Muscle layer of duodenum (tissue), 2 donors: ENCODE measurements around the gene PIERCE2.

Source experiments
- H3K27ac ChIP-seq: one replicate; pipeline ENCODE4 v1.7.0; 2013; ENCODE audit warnings: mild to moderate bottlenecking, low read length
- H3K27me3 ChIP-seq: one replicate; pipeline ENCODE4 v1.7.0; 2013; ENCODE audit warnings: low read depth, mild to moderate bottlenecking, control low read depth, low read length
- H3K36me3 ChIP-seq, 2 donors: one replicate each; pipeline ENCODE4 v1.7.0; 2013; ENCODE audit warnings: low read length in 2 of 2, control low read depth in 1 of 2, mild to moderate bottlenecking in 1 of 2; ENCODE audit not compliant: insufficient read depth in 2 of 2, control insufficient read depth in 1 of 2
- H3K4me1 ChIP-seq, 2 donors: one replicate each; pipeline ENCODE4 v1.7.0; 2013; ENCODE audit warnings: low read length in 2 of 2, mild to moderate bottlenecking in 2 of 2, control low read depth in 1 of 2, moderate library complexity in 1 of 2; ENCODE audit not compliant: insufficient read depth in 2 of 2, control insufficient read depth in 1 of 2
- H3K4me3 ChIP-seq, 2 donors: one replicate each; pipeline ENCODE4 v1.7.0; 2013; ENCODE audit warnings: low read length in 2 of 2, low read depth in 1 of 2, mild to moderate bottlenecking in 1 of 2
- H3K9me3 ChIP-seq, 2 donors: one replicate each; pipeline ENCODE4 v1.7.0; 2013; ENCODE audit warnings: low read length in 2 of 2, control low read depth in 1 of 2, mild to moderate bottlenecking in 1 of 2; ENCODE audit not compliant: control insufficient read depth in 1 of 2
- donor health status: healthy.

PIERCE2 gene, protein sequence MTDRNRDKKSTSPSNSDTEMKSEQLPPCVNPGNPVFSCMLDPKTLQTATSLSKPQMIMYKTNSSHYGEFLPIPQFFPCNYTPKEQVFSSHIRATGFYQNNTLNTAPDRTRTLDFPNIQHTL

DNA sequence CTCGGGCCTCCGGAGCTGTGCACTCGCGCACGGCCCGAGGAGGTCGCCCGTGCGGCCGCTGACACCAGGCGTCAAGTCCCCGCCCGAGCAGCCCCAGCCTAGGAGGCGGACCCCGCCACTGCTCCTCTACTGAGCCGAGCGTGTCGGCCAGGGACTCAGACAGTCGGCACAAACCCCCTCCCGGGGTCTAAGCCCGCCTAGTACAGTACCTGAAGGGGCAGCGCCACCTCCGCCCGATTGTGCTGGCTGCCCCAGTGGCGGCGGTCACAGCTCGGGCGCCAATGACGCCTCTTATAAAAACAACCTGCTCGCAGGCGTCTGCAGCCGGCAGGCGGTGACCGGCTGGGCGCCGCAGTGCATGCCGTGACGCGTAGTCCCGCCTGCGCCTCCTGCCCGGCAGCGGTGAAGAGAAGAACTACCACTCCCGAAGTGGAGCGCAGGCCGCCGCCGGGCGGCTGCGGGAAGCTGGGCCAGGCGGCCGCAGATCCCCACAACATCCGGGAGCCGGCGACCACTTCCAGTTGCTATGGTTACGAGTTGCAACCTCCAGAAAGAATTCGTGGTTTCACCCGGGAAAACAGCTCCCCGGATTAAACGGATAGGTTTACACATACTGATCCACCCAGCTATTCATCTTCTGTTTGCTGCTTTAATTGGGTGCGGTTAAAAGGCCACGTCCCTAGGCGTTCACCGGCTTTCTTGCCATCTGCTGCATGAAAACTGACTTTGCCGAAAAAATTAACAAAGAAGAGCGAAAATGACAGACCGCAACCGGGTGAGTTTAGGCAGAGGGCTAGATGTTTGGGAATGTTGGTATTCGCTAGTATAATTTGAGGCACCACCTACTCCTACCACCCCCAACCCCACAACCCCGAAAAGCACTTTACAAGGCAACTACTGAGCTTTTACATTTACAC, at the start of gene PIERCE2, which contains the start of gene CCPG1:
PIERCE2 (plus strand) TSS at position 484 of the 917 bp plus-strand sequence; CDS start at position 758, 274 bp downstream.
CCPG1 (minus strand) TSS at position 348 of the 917 bp plus-strand sequence. CDS start 18,935 bp downstream, outside the sequence.
- no peaks in the 10 kb centered on the region for H3K27me3 ChIP-seq
- peaks cover 0 to 13% of the 10 kb centered on the region in 2 donors for H3K4me1 ChIP-seq

DNA sequence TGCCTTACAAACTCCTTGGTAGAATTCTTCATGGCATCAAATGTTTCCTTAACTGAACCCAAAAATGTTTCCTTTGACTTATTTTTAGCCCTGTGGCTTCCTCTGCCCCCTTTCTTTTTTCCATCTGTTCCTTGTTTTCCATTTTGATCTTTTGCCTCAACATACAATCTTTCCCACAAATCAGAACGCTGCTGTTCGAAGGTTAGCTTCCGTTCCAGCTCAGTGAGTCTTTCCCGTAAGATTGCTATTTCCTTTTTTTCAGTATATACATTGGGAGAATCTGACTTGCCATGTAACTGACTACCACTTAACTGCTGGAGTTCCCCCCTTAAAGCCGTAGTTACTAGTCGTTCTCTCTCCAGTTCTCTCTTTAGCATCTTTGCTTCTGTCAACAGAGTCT, 48.0 kb upstream of the PIERCE2 start:
- Histone ChIP-seq H3K27me3 (no peaks in the 10 kb centered on the region), H3K4me3 (no peak overlapping the region), H3K36me3 (peaks cover 18 to 44% of the 10 kb centered on the region in 2 donors), H3K4me1 (no peaks in the 10 kb centered on the region), H3K9me3 (no peaks in the 10 kb centered on the region), H3K27ac (no peak overlapping the region)

More for the DNA sequence above, at the start of gene PIERCE2, which contains the start of gene CCPG1:
- Histone ChIP-seq H3K4me3 (peak within 1 kb of the TSS; percentile 89 to 98), H3K9me3 (no peaks in the 10 kb centered on the region), H3K27ac (peak within 1 kb of the TSS; percentile 80), H3K36me3 (no peaks in the 10 kb centered on the region)

DNA sequence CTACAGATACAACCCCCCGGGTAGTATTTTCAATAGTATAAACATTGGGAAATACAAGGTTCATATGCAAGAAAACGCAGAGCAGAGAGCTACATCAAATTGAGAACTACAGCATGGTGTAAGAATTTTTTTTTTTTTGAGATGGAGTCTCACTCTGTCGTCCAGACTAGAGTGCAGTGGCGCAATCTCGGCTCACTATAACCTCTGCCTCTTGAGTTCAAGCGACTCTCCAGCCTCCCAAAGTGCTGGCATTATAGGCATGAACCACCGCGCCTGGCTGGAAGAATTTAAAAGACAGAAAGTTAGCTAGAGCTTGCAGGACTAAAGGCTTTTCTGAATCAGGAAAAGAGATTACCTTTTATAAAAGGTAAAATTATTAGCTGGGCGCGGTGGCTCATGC, 47.2 kb upstream of the PIERCE2 start:
- H3K9me3 ChIP-seq = no peaks in the 10 kb centered on the region
- H3K27ac ChIP-seq = no peak overlapping the region
- H3K36me3 ChIP-seq = peaks cover 13 to 40% of the 10 kb centered on the region in 2 donors
- no peak overlapping the region for H3K4me3 ChIP-seq
- H3K27me3 ChIP-seq = no peaks in the 10 kb centered on the region
- no peaks in the 10 kb centered on the region for H3K4me1 ChIP-seq

DNA sequence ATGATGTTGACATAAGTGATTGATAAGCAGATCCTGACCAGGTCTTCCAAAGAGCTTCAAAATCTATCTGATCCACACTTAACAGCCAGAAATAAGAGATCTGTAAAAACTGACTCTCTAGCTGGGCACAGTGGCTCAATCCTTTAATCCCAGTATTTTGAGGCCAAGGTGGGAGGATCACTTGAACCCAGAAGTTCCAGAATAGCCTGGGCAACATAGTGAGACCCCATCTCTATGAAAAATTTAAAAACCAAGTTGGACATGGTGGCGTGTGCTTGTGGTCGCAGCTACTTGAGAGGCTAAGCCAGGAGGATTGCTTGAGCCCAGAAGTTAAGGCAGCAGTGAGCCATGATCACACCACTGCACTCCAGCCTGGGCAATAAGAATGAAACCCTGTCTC, 45.7 kb upstream of the PIERCE2 start:
- Histone ChIP-seq H3K27ac (no peak overlapping the region), H3K36me3 (peaks cover 7 to 37% of the 10 kb centered on the region in 2 donors)

DNA sequence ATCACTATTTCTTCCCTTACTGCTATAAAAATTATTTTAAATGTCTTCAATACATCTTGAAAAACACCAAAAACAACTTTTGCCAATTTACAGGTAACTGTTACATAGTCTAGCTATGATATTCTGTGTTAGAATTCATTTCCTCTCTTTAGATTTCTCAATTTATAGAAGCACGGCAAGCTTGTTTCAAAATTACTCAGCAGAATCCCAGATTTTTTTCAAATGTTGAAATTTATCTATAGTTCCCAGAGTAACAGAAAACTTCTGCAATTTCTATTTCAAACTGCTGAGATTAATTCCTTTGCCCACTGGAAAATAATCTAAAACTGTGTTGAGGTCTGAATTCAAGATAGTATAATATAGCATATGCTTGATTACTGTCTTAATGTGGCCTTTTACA, 41.3 kb upstream of the PIERCE2 start:
- Histone ChIP-seq H3K27me3 (no peaks in the 10 kb centered on the region), H3K4me3 (no peak overlapping the region), H3K4me1 (no peaks in the 10 kb centered on the region), H3K9me3 (no peaks in the 10 kb centered on the region), H3K36me3 (peaks cover 6 to 30% of the 10 kb centered on the region in 2 donors), H3K27ac (no peak overlapping the region)

More for the DNA sequence above, 45.7 kb upstream of the PIERCE2 start:
- no peaks in the 10 kb centered on the region for H3K9me3 ChIP-seq
- no peak overlapping the region for H3K4me3 ChIP-seq
- H3K4me1 ChIP-seq = no peaks in the 10 kb centered on the region
- H3K27me3 ChIP-seq = no peaks in the 10 kb centered on the region

DNA sequence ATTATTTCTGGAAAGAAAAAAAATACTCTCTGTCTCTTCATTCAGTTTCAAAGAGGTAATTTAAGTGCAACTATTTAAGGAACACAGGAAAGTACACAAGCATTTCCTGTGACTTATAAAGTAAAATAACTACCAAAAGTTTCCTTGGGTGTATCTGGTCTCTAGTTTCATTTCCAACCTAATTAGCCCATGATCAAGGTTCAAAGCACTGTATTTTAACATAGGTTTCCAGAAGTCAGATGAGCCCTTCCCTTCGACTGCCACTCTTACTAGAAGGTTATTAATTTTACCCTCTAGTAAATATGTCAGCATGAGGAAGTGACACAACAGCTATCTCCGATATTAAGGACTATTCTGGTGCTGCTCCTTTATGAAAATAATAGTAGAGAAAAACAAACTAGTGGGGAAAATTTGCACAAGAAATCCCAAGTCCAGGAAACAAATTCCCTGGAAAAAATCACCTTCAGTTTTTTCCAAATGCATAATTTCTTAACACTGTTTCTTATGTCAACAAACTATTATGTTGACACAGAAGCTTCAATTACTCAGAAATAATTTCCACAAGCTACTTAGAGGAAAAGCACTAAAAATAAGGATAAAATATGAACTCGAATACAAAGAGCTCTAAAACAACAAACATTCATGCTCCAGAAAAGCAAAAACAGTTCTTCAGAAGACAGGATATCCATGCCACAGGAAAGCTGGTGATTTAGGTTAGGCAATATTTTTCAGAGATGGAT, 35.4 kb upstream of the PIERCE2 start:
- Histone ChIP-seq H3K4me1 (no peaks in the 10 kb centered on the region), H3K27ac (no peak overlapping the region), H3K9me3 (no peaks in the 10 kb centered on the region), H3K36me3 (peaks cover 27 to 65% of the 10 kb centered on the region in 2 donors), H3K27me3 (no peaks in the 10 kb centered on the region), H3K4me3 (no peak overlapping the region)

DNA sequence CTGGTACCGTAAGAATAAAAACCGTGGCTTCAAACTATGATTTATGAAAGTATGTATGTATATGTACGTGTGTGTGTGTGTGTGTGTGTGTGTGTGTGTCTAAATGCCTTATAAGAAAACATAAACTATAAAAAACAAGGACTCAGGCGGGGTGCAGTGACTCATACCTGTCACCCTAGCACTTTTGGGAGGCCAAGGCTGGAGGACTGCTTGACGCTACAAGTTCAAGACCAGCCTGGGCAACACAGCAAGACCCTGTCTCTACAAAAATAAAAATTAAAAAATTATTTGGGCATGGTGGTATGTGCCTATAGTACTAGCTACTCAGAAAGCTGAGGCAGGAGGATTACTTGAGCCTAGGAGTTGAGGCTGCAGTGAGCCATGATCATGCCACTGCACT, 29.2 kb upstream of the PIERCE2 start:
- H3K4me3 ChIP-seq = no peak overlapping the region
- H3K4me1 ChIP-seq = no peaks in the 10 kb centered on the region
- no peaks in the 10 kb centered on the region for H3K27me3 ChIP-seq
- H3K27ac ChIP-seq = no peak overlapping the region
- H3K36me3 ChIP-seq = peaks cover 16 to 64% of the 10 kb centered on the region in 2 donors
- no peaks in the 10 kb centered on the region for H3K9me3 ChIP-seq

DNA sequence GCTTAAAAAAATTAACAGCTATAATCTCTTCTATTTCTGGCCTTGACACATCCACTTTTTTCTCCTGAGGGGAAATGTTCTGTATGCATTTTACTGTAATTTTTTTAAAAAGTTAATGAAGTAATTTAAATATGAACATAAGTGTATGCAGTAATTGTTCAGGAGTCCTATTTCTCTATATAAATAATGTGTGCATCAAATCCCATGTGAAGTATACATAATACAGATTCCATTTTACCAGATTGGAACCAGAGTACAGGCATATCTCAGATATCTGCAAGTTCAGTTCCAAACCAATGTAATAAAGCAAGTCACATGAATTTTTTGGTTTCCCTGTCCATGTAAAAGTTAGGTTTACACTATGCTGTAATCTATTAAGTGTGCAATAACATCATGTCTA, 26.7 kb upstream of the PIERCE2 start:
- peaks cover 17 to 50% of the 10 kb centered on the region in 2 donors for H3K36me3 ChIP-seq
- no peaks in the 10 kb centered on the region for H3K4me1 ChIP-seq
- no peak overlapping the region for H3K27ac ChIP-seq
- no peaks in the 10 kb centered on the region for H3K9me3 ChIP-seq
- no peak overlapping the region for H3K4me3 ChIP-seq
- H3K27me3 ChIP-seq = no peaks in the 10 kb centered on the region

DNA sequence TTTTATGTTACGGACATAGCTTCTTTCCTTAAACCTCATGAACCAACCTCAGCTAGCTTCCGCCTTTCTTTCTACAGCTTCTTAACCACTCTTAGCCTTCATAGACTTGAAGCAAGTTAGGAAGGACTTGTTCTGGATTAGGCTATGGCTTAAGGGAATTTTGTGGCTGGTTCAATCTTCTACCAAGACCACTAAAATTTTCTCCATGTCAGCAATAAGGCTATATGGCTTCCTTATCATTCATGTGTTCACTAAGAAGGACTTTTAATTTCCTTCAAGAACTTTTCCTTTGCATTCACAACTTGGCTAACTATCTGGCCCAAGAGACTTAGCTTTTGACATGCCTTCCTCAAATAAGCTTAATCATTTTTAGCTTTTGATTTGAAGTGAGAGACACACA, 24.6 kb upstream of the PIERCE2 start:
- Histone ChIP-seq H3K9me3 (no peaks in the 10 kb centered on the region), H3K4me1 (no peaks in the 10 kb centered on the region), H3K4me3 (no peak overlapping the region), H3K27ac (no peak overlapping the region), H3K27me3 (no peaks in the 10 kb centered on the region), H3K36me3 (peaks cover 8 to 39% of the 10 kb centered on the region in 2 donors)

DNA sequence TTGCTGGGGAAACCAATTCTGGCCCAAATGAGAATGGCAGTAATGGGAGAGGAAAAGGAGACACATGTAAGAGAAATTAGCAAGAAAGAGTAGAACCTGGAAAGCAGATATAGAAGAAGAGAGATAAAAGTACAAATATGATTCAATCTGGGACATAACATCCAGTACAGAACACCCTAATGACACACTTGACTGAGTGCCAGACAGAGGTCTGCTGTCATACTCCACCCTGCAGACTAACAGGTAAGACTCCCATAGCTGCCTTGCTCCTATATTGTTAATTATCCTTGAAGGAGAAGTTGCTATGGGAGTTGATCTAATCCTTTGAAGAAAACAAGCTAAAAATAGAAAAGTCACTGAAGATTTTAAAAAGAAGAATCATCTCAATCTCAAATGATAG, 21.3 kb upstream of the PIERCE2 start:
- no peak overlapping the region for H3K4me3 ChIP-seq
- no peaks in the 10 kb centered on the region for H3K9me3 ChIP-seq
- no peak overlapping the region for H3K27ac ChIP-seq
- no peaks in the 10 kb centered on the region for H3K4me1 ChIP-seq
- H3K36me3 ChIP-seq = peaks cover 8 to 29% of the 10 kb centered on the region in 2 donors
- H3K27me3 ChIP-seq = no peaks in the 10 kb centered on the region

DNA sequence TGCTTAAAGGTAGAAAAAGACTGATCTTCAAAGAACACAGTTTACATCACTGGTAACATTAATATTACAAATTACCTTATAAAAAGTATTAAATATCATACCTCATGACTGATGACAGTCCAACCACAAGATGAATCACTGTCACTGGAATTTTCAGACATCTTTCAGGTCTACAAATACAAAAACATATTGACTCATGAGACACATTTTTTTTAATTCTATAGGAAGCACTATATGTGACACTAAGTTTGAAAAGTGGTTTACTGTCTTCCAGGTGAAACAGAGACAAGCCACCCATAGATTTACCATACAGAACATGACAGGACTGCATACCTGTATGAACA, 19.1 kb upstream of the PIERCE2 start:
- Histone ChIP-seq H3K4me3 (no peak overlapping the region), H3K4me1 (peaks cover 0 to under 1% of the 10 kb centered on the region in 2 donors), H3K9me3 (no peaks in the 10 kb centered on the region), H3K36me3 (peaks cover 8 to 14% of the 10 kb centered on the region in 2 donors), H3K27me3 (no peaks in the 10 kb centered on the region), H3K27ac (no peak overlapping the region)
